ENCODE data around the gene COMT. TPM values are rescaled to one million over a fixed set of nuclear protein-coding genes. Genes with fewer than 3 reads are reported as not detected.

The COMT gene
- total and polyA plus RNA-seq, 9 of the 15 experiments (the other 6 are each of a cell fraction or from before 2014, with no cell fraction given), result 12.5 to 351 (median 155) TPM

GRCh38 chr22:19962246-19962908, 20.8 kb downstream of the COMT start (continued):
- no peak for TF ChIP-seq GTF3C2 (IDR thresholded peaks at IDR 0.05; ENCODE audit: borderline replicate concordance, extremely low read depth, insufficient read length)
- TF ChIP-seq C11orf30 (IDR thresholded peaks at IDR 0.05; ENCODE audit: low read depth), result no peak
- TF ChIP-seq MYC (IDR thresholded peaks at IDR 0.05; ENCODE audit: low read depth, low read length), result peak; percentile 46; the same call in 1 of the 2 replicates
- no peak for TF ChIP-seq MYC (CRISPR knock-in tag; IDR thresholded peaks at IDR 0.05; ENCODE audit: borderline replicate concordance, low read depth)
- no peak for TF ChIP-seq ZNF232 (CRISPR knock-in tag; IDR thresholded peaks at IDR 0.05)
- peak in 1 of 2 experiments; percentile 38 for TF ChIP-seq E2F6 (IDR thresholded peaks at IDR 0.05; ENCODE audit: borderline replicate concordance in 1 of 2, extremely low read depth in 1 of 2, insufficient read depth in 1 of 2, insufficient read length in 1 of 2, low read depth in 1 of 2, low read length in 1 of 2, poor library complexity in 1 of 2, severe bottlenecking in 1 of 2)
- TF ChIP-seq MTA1 (IDR thresholded peaks at IDR 0.05; ENCODE audit: borderline replicate concordance), result no peak
- TF ChIP-seq UBTF (IDR thresholded peaks at IDR 0.05; ENCODE audit: borderline replicate concordance in 1 of 2, low read depth in 2 of 2, low read length in 2 of 2), result peak in 1 of 2 experiments; percentile 28; a peak in 1 of 4 replicates
- TF ChIP-seq ARID2 (IDR thresholded peaks at IDR 0.05), result peak; percentile 39; the same call in 1 of the 2 replicates
- no peak for TF ChIP-seq MLLT1 (IDR thresholded peaks at IDR 0.05)
- no peak for TF ChIP-seq E2F4 (CRISPR knock-in tag; IDR thresholded peaks at IDR 0.05; ENCODE audit: low read depth)
- TF ChIP-seq SRF (CRISPR knock-in tag; IDR thresholded peaks at IDR 0.05), result no peak
- TF ChIP-seq CREB5 (CRISPR knock-in tag; IDR thresholded peaks at IDR 0.05), result no peak
- TF ChIP-seq BACH1 (tag; IDR thresholded peaks at IDR 0.05), result no peak
